GM12878 (cell line): Measurements from ENCODE around the gene ACD.

Source experiments
- MYC ChIP-seq: IDR thresholded peaks from 2 replicates; pipeline ENCODE4 v1.6.1; 2011; ENCODE audit warnings: mild to moderate bottlenecking, low read length, moderate library complexity, inconsistent platforms; ENCODE audit not compliant: insufficient read depth, insufficient replicate concordance, insufficient read length, severe bottlenecking
- POLR2AphosphoS5 ChIP-seq: IDR thresholded peaks from 2 replicates; pipeline ENCODE4 v1.6.1; 2011; ENCODE audit warnings: mild to moderate bottlenecking, low read length, inconsistent platforms
- SUZ12 ChIP-seq: fragments of 200-600 bp; sonication (generic); IDR thresholded peaks from one replicate; pipeline ENCODE4 v1.6.1; 2018; ENCODE audit warnings: antibody characterized with exemption, mild to moderate bottlenecking; ENCODE audit not compliant: unreplicated experiment
- TF ChIP-seq, protein P1 (sequence below), 3 experiments: IDR thresholded peaks in 2 of 3; conservative IDR thresholded peaks in 1 of 3; 2 replicates each; pipeline ENCODE4 v1.5.1; 2011; ENCODE audit warnings: low read depth in 3 of 3, low read length in 3 of 3, mild to moderate bottlenecking in 3 of 3, control low read depth in 2 of 3, moderate library complexity in 2 of 3, inconsistent platforms in 1 of 3, mixed read lengths in 1 of 3; ENCODE audit not compliant: control insufficient read depth in 2 of 3, insufficient read depth in 1 of 3; ENCODE audit errors: extremely low read depth in 1 of 3

DNA sequence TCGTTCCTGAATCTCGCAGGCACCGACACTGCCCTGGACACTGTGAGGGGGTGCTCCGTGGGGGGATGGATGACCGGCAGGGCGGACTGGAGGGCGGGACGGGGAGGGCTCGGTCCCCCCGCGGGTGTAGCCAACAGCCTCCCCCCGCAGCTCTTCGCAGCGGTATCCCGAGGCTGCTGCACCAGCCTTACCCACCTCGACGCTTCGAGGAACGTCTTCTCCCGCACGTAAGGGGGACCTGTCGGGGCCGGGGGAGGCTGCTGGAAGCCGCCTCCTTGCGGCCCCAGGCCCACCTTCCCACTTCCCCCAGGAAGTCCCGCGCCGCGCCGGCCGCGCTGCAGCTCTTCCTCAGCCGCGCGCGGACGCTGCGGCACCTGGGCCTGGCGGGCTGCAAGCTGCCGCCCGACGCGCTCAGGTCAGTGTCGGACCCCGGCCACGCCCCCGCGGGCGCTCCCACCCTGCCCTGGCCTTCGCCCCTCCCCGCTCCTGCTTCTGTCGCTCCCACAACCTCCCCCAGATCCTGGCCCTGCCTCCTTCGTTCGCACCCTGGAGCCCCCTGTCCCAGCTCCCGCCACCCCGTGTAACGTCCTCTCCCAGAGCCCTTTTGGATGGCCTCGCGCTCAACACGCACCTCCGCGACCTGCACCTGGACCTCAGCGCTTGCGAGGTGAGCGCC, 11.8 kb downstream of the ACD start:
- TF ChIP-seq, protein P1, sequence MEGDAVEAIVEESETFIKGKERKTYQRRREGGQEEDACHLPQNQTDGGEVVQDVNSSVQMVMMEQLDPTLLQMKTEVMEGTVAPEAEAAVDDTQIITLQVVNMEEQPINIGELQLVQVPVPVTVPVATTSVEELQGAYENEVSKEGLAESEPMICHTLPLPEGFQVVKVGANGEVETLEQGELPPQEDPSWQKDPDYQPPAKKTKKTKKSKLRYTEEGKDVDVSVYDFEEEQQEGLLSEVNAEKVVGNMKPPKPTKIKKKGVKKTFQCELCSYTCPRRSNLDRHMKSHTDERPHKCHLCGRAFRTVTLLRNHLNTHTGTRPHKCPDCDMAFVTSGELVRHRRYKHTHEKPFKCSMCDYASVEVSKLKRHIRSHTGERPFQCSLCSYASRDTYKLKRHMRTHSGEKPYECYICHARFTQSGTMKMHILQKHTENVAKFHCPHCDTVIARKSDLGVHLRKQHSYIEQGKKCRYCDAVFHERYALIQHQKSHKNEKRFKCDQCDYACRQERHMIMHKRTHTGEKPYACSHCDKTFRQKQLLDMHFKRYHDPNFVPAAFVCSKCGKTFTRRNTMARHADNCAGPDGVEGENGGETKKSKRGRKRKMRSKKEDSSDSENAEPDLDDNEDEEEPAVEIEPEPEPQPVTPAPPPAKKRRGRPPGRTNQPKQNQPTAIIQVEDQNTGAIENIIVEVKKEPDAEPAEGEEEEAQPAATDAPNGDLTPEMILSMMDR (IDR thresholded peaks at IDR 0.05 in 2 of 3, conservative IDR thresholded peaks at IDR 0.05 in 1 of 3; ENCODE audit: control insufficient read depth in 2 of 3, extremely low read depth in 1 of 3, insufficient read depth in 1 of 3, low read depth in 3 of 3, low read length in 3 of 3): no peak
- TF ChIP-seq POLR2AphosphoS5: no peak
- no peak for TF ChIP-seq MYC
- TF ChIP-seq SUZ12: no peak
